ENCODE measurements around the gene C1GALT1. TPM values are rescaled to one million over a fixed set of nuclear protein-coding genes. Genes with fewer than 3 reads are reported as not detected.

Gene C1GALT1
- total RNA-seq, 4 donors from 2014 or later, result 26.8 to 45.9 (median 29.4) TPM

- DNase-seq (ENCODE audit: low spot score in 2 of 2), result no peak
- WGBS, 2 donors, result 51 to 52% methylated on average over 2 of the region's 2 CpGs
- H3K4me3 ChIP-seq (ENCODE audit: low read depth, poor library complexity, severe bottlenecking), result no peak overlapping the region
- intact Hi-C loops (cut with DNase I; ENCODE audit: low total_unique reads), result no loop called here
- no peak for TF ChIP-seq POLR2A (IDR thresholded peaks at IDR 0.05)
- TF ChIP-seq, protein P1, sequence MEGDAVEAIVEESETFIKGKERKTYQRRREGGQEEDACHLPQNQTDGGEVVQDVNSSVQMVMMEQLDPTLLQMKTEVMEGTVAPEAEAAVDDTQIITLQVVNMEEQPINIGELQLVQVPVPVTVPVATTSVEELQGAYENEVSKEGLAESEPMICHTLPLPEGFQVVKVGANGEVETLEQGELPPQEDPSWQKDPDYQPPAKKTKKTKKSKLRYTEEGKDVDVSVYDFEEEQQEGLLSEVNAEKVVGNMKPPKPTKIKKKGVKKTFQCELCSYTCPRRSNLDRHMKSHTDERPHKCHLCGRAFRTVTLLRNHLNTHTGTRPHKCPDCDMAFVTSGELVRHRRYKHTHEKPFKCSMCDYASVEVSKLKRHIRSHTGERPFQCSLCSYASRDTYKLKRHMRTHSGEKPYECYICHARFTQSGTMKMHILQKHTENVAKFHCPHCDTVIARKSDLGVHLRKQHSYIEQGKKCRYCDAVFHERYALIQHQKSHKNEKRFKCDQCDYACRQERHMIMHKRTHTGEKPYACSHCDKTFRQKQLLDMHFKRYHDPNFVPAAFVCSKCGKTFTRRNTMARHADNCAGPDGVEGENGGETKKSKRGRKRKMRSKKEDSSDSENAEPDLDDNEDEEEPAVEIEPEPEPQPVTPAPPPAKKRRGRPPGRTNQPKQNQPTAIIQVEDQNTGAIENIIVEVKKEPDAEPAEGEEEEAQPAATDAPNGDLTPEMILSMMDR (IDR thresholded peaks at IDR 0.05), result no peak
These were observed 25.0 kb upstream of the C1GALT1 start for GRCh38 chr7:7157177-7157886.

- H3K4me3 ChIP-seq (ENCODE audit: low read depth, poor library complexity, severe bottlenecking), result no peak overlapping the region
- DNase-seq (ENCODE audit: low spot score in 2 of 2), result no peak
- intact Hi-C loops (cut with DNase I; ENCODE audit: low total_unique reads), result no loop called here
- TF ChIP-seq, protein P1 (IDR thresholded peaks at IDR 0.05), result no peak
- TF ChIP-seq POLR2A (IDR thresholded peaks at IDR 0.05), result no peak
These were observed 24.5 kb upstream of the C1GALT1 start for GRCh38 chr7:7157887-7158271.

DNA sequence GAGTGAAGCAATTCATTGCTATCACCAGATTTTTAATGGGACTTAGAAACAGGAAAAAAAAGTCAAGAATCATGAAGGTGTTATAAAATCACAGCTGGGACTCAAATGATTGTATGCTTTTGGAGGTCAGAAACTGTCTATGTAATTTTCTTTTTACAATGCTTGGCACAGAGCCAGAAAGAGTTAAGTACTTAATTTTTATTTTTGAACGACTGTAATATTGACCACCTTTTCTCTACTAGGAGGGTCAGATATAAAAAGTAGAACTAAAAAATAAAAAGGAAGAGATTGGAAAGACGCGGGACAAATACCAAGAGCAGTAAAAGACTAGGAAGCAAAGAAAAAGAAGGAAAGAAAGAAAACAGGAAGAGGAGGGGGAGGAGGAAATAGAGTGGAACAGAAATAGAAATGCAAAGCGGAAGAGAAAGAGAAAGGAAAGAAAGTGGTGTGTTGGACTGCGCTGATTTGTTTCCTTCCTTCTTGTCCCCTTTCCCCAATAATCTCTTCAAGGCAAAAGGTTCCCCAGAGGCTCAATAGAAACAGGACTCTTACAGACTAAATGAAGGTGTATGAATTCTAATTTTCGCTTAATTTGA, 23.2 kb upstream of the C1GALT1 start:
- WGBS, 2 donors, result 61 to 63% methylated on average over 6 of the region's 6 CpGs
- intact Hi-C loops (cut with DNase I; ENCODE audit: low total_unique reads), result no loop called here
- H3K4me3 ChIP-seq (ENCODE audit: low read depth, poor library complexity, severe bottlenecking), result no peak overlapping the region
- TF ChIP-seq POLR2A (IDR thresholded peaks at IDR 0.05), result no peak
- TF ChIP-seq, protein P1 (IDR thresholded peaks at IDR 0.05), result no peak
- no peak for DNase-seq (ENCODE audit: low spot score in 2 of 2)

- TF ChIP-seq, protein P1 (IDR thresholded peaks at IDR 0.05), result no peak
- no peak for TF ChIP-seq POLR2A (IDR thresholded peaks at IDR 0.05)
- H3K4me3 ChIP-seq (ENCODE audit: low read depth, poor library complexity, severe bottlenecking), result no peak overlapping the region
- DNase-seq (ENCODE audit: low spot score in 2 of 2), result no peak
- intact Hi-C loops (cut with DNase I; ENCODE audit: low total_unique reads), result no loop called here
- 95% methylated on average over 2 of the region's 2 CpGs for WGBS, 2 donors
These were observed 17.8 kb upstream of the C1GALT1 start for GRCh38 chr7:7164591-7164990.

DNA sequence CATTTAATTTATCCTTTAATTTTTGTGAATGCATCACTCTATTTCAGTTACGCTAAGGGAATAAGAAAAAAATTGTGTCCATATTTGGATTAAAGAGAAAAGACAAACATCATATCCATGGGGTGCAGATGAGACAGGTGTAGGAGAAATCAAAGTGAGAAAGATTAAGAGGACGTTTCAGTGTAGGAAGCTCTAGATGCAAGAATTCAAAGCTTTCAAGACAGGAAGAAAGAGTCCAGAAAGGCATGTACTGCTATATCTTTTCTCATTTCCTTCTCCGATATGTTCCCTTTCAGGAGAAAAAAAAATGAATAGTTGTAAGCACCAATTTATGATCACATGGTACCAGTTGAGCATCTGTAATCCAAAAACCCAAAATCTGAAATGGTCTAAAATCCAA, 17.0 kb upstream of the C1GALT1 start:
- no peak for TF ChIP-seq POLR2A (IDR thresholded peaks at IDR 0.05)
- TF ChIP-seq, protein P1 (IDR thresholded peaks at IDR 0.05), result no peak
- 77 to 82% methylated on average over 3 of the region's 3 CpGs for WGBS, 2 donors
- no peak for DNase-seq (ENCODE audit: low spot score in 2 of 2)
- no peak overlapping the region for H3K4me3 ChIP-seq (ENCODE audit: low read depth, poor library complexity, severe bottlenecking)
- intact Hi-C loops (cut with DNase I; ENCODE audit: low total_unique reads), result no loop called here

All from lower leg skin (tissue), 4 donors.